ENCODE measurements around the gene FST.

GRCh38 chr5:53438079-53438478 lies 42.4 kb upstream of the FST start:
- no peak for TF ChIP-seq CTCF (conservative IDR thresholded peaks at IDR 0.05; ENCODE audit: low read depth, low read length)
- no peak for TF ChIP-seq EZH2 (IDR thresholded peaks at IDR 0.05; ENCODE audit: borderline replicate concordance, low read depth, low read length, poor library complexity, severe bottlenecking)

Data from A673 (cell line).